Heart left ventricle (tissue), 16 donors: ENCODE data around the gene DENND6B. TPM values are rescaled to one million over a fixed set of nuclear protein-coding genes. Genes with fewer than 3 reads are reported as not detected.
A peak's percentile ranks its signal among the peaks of the same experiment; 100 is the strongest.

Experiments used
- ATAC-seq, 4 donors: fragments of 200-7000 bp; cut with Tn5 transposase; one replicate each; pipeline ENCODE4 v1.9.1; 2020 to 2022; ENCODE audit warnings: moderate library complexity in 4 of 4, mild to moderate bottlenecking in 3 of 4, moderate number of reproducible peaks in 1 of 4
- DNase-seq, 5 donors: peaks; one replicate each; pipeline ENCODE4 v3.0.0-alpha.2; 2020
- H3K27ac ChIP-seq, 12 donors: fragments of 200-600 bp; sonication (generic) in 4 of 12; one replicate each; pipeline versions ENCODE4 v1.5.0 to v1.8.0; 2016 to 2022; ENCODE audit warnings: mild to moderate bottlenecking in 2 of 12
- H3K27me3 ChIP-seq, 9 donors: fragments of 200-600 bp; sonication (generic) in 2 of 9; one replicate each; pipeline versions ENCODE4 v1.5.1 to v1.8.0; 2016 to 2022; ENCODE audit warnings: mild to moderate bottlenecking in 3 of 9
- H3K36me3 ChIP-seq, 9 donors: fragments of 200-600 bp; sonication (generic) in 2 of 9; one replicate each; pipeline versions ENCODE4 v1.5.0 to v1.8.0; 2018 to 2022; ENCODE audit warnings: mild to moderate bottlenecking in 2 of 9
- H3K4me1 ChIP-seq, 12 donors: fragments of 200-600 bp; sonication (generic) in 4 of 12; one replicate each; pipeline versions ENCODE4 v1.5.0 to v1.8.0; 2016 to 2022; ENCODE audit warnings: mild to moderate bottlenecking in 3 of 12
- H3K4me3 ChIP-seq, 12 donors: fragments of 200-600 bp; sonication (generic) in 4 of 12; one replicate each; pipeline versions ENCODE4 v1.5.0 to v1.8.0; 2017 to 2022; ENCODE audit warnings: mild to moderate bottlenecking in 9 of 12, moderate library complexity in 4 of 12
- H3K9me3 ChIP-seq, 12 donors: fragments of 200-600 bp; sonication (generic) in 4 of 12; one replicate each; pipeline versions ENCODE4 v1.5.0 to v1.8.0; 2016 to 2022; ENCODE audit warnings: mild to moderate bottlenecking in 1 of 12
- POLR2A ChIP-seq, 2 donors: fragments of 450-650 bp; IDR thresholded peaks; one replicate each; pipeline ENCODE4 v1.6.1; 2017; ENCODE audit warnings: antibody characterized with exemption in 2 of 2, mild to moderate bottlenecking in 2 of 2, moderate library complexity in 2 of 2
- WGBS, 4 donors: extraction: QIAGEN DNeasy Blood & Tissue Kit in 2 of 4; methylation state at CpG; one replicate each; pipeline versions ENCODE4 v1.1.5 to v1.1.7; 2013 to 2018; 5-methylcytosine and 5-hydroxymethylcytosine counted together
- intact Hi-C, 10 donors: fragments of 100-400 bp; cut with DNase I; formaldehyde crosslinking; loops; one replicate each; pipeline versions ENCODE4 v1.11.1 to v1.14.2; 2022
- polyA plus RNA-seq, 2 donors: library from polyadenylated mRNA; stranded (reverse); fragments of 200-250 nt; gene quantifications; one replicate each; pipeline ENCODE4 v1.2.3, GENCODE V29; 2013
- total RNA-seq, 9 donors: library from RNA; depleted of rRNA in 2 of 9; stranded (reverse); fragments of >200 nt in 2 of 9; fragmentation: NEBNext Ultra II Directional in 3 of 9; extraction: Animal tissue kit (Norgen Biotek cat#: 25700) in 3 of 9; gene quantifications; one replicate each; pipeline versions ENCODE4 v1.1.0 to v1.2.4, GENCODE V29; 2016 to 2023
- TF ChIP-seq, protein P1 (sequence below), 12 donors: fragments of 200-600 bp; sonication (generic) in 4 of 12; IDR thresholded peaks; one replicate each; pipeline versions ENCODE4 v1.5.0 to v1.8.0; 2018 to 2022; ENCODE audit warnings: antibody characterized with exemption in 12 of 12, mild to moderate bottlenecking in 5 of 12
- donor health status: ischemic (EF 13 %, LVEDD 7.1; RV severe dilation, severe dysfunction).
- donor health status: healthy with polysubstance abuse.
- donor health status: DM: no; HTN: yes; CAD: no.
- donor health status: DM: no; HTN: no; CAD: no.
- donor health status: ischemic (EF 25% LVEDD 6.9; RV normal size, moderate dysfunction).
- donor health status: ischemic (EF 25% LVEDD 5.7; RV mildly dilated, moderate dysfunction).
- donor health status: healthy.
- donor health status: DM: yes; HTN: yes; CAD: no.
- donor health status: ischemic (EF 35%, LVEDD 5.7; RV mildly dilated, moderate dysfunction).
- donor health status: nonischemic (EF 11% LVEDD 7.7; RV severe dilation, severe dysfunction).
- donor health status: DM: yes; HTN: yes; CAD: no.
- donor health status: PGD.
- donor health status: ischemic (EF 29% LVEDD 5.4; RV normal size, mild dysfunction).
- donor health status: nonischemic (EF 23%, LVEDD 6.1; RV moderate dilation, normal function).

DENND6B gene
- total and polyA plus RNA-seq, 11 donors, result 1.0 to 3.2 (median 1.5) TPM

DNA sequence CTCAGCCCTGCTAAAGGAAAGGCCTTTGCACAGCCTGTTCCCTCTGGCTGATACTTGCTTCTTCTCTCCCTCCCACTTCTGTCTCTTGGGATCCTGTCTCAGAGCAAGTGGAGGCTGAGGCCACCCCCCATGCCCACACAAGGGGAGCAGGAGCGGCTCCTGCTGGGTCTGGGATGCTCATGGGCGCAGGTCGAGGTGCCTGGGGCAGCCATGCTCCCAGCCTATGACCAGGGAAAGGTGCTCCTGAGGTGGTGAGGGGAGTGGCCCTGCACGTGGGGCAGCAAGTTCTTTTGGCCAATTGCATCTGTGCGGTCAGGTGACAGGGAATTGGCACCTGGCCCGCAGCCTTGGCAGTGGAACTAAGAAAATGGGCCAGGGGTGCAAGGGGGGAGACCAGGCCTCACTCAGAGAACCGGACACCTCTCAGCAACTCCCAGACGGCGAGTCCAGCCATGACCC, 58.1 kb downstream of the DENND6B start:
- H3K27ac ChIP-seq, result peak overlapping the region in 4 of 12 donors; percentile 74 to 88 (median 84)
- no peak for DNase-seq
- intact Hi-C loops, result no loop called here

DNA sequence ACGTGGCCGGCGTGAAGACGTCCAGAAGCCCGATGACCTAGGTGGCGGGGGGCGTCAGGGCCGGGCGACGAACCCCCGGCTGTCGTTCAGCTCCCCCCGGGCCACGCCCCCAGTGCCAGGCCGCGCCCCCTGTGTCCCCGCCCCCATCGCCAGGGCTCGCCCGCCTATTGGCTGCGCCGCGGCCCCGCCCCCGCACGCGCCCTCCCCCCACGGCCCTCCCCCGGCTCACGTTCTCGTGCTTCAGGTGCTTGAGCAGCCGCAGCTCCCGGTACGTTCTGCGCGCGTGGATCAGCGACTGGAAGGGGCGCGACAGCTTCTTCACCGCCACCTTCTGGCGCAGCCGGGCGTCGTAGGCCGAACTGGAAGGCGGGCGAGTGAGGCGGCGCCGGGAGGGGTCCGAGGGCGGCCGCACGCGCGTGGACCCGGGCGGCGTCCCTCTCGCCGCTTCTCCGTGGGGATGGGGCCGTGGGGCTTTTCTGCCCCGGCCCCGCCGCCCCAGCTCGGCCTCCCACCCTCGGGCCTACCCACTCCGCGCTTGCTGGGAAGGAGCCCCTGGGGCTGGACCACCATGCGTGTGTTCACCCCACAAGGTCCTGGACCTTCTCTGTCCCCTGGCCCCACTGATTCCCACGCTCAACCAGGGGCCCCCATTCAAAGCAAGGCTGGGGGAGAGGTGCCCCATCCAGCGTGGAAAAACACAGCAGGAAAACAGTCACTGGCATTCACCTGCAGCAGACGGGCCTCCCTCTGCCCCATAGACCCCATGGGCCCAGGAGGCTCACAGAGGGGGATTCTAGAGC, 59.0 kb downstream of the DENND6B start:
- Histone ChIP-seq H3K27ac (no peak overlapping the region), H3K9me3 (no peaks in the 10 kb centered on the region), H3K4me1 (peaks cover 5 to 65% (median 42%) of the 10 kb centered on the region in 12 donors), H3K4me3 (peak overlapping the region in 10 of 12 donors; percentile 22 to 54 (median 38)), H3K36me3 (no peaks in the 10 kb centered on the region), H3K27me3 (peaks cover 0 to 19% (median 0%) of the 10 kb centered on the region in 9 donors)
- DNase-seq, result peak; percentile 59 to 81 (median 67)
- peak in 3 of 4 donors; percentile 31 to 66 (median 41) for ATAC-seq
- 31 to 55% (median 44%) methylated on average over 19 to 75 of the region's 75 CpGs for WGBS, 4 donors
- TF ChIP-seq POLR2A (IDR thresholded peaks at IDR 0.05), result no peak
- TF ChIP-seq, protein P1, sequence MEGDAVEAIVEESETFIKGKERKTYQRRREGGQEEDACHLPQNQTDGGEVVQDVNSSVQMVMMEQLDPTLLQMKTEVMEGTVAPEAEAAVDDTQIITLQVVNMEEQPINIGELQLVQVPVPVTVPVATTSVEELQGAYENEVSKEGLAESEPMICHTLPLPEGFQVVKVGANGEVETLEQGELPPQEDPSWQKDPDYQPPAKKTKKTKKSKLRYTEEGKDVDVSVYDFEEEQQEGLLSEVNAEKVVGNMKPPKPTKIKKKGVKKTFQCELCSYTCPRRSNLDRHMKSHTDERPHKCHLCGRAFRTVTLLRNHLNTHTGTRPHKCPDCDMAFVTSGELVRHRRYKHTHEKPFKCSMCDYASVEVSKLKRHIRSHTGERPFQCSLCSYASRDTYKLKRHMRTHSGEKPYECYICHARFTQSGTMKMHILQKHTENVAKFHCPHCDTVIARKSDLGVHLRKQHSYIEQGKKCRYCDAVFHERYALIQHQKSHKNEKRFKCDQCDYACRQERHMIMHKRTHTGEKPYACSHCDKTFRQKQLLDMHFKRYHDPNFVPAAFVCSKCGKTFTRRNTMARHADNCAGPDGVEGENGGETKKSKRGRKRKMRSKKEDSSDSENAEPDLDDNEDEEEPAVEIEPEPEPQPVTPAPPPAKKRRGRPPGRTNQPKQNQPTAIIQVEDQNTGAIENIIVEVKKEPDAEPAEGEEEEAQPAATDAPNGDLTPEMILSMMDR (IDR thresholded peaks at IDR 0.05), result peak in 5 of 12 donors; percentile 10 to 35 (median 16)
- intact Hi-C loops, result no loop called here

More for the DNA sequence above, 58.1 kb downstream of the DENND6B start:
- TF ChIP-seq, protein P1 (IDR thresholded peaks at IDR 0.05), result no peak
- TF ChIP-seq POLR2A (IDR thresholded peaks at IDR 0.05), result no peak
- 43 to 51% (median 47%) methylated on average over 6 to 9 of the region's 9 CpGs for WGBS, 4 donors
- no peak for ATAC-seq
- Histone ChIP-seq H3K27me3 (peaks cover 0 to 18% (median 0%) of the 10 kb centered on the region in 9 donors), H3K36me3 (no peaks in the 10 kb centered on the region), H3K4me1 (peaks cover 5 to 60% (median 42%) of the 10 kb centered on the region in 12 donors), H3K4me3 (peak overlapping the region in 3 of 12 donors; percentile 63 to 76 (median 64)), H3K9me3 (no peaks in the 10 kb centered on the region)

- Histone ChIP-seq H3K36me3 (no peaks in the 10 kb centered on the region), H3K9me3 (no peaks in the 10 kb centered on the region), H3K27me3 (peaks cover 0 to 24% (median 0%) of the 10 kb centered on the region in 9 donors), H3K4me3 (peak overlapping the region in 9 of 12 donors; percentile 5 to 54 (median 38)), H3K4me1 (peaks cover 7 to 66% (median 42%) of the 10 kb centered on the region in 12 donors), H3K27ac (no peak overlapping the region)
- TF ChIP-seq POLR2A (IDR thresholded peaks at IDR 0.05), result no peak
- TF ChIP-seq, protein P1 (IDR thresholded peaks at IDR 0.05), result no peak
- intact Hi-C loops, result no loop called here
- DNase-seq, result no peak
- ATAC-seq, result no peak
- 59 to 77% (median 68%) methylated on average over 25 to 37 of the region's 37 CpGs for WGBS, 4 donors
Measured at GRCh38 chr22:50266994-50267393, 59.8 kb downstream of the DENND6B start.

GRCh38 chr22:50264946-50265669, 61.7 kb downstream of the DENND6B start:
- H3K4me1 ChIP-seq, result peaks cover 6 to 63% (median 34%) of the 10 kb centered on the region in 12 donors
- no peak for TF ChIP-seq POLR2A (IDR thresholded peaks at IDR 0.05)

More at GRCh38 chr22:50264946-50265669, 61.7 kb downstream of the DENND6B start:
- Histone ChIP-seq H3K4me3 (no peak overlapping the region), H3K27me3 (peaks cover 0 to 21% (median 0%) of the 10 kb centered on the region in 9 donors), H3K36me3 (no peaks in the 10 kb centered on the region), H3K9me3 (no peaks in the 10 kb centered on the region), H3K27ac (no peak overlapping the region)
- DNase-seq (no peak), ATAC-seq (no peak)
- 83 to 89% (median 85%) methylated on average over 3 to 15 of the region's 15 CpGs for WGBS, 4 donors
- intact Hi-C loops, result no loop called here
